Right ventricle myocardium superior (tissue), 1 donor: ENCODE measurements around the gene SIK3. TPM values are rescaled to one million over a fixed set of nuclear protein-coding genes. Genes with fewer than 3 reads are reported as not detected.
"Not testable (repeated sequence)": the region's sequence is repeated elsewhere in the genome, so short reads cannot be mapped to it uniquely, and the experiment has no call there.

Source experiments
- ATAC-seq: fragments of 200-7000 bp; cut with Tn5 transposase; one replicate; pipeline ENCODE4 v1.9.1; 2020; ENCODE audit warnings: mild to moderate bottlenecking; ENCODE audit not compliant: poor library complexity
- DNase-seq: peaks from one replicate; pipeline ENCODE4 v3.0.0-alpha.2; 2020
- intact Hi-C: fragments of 100-400 bp; cut with DNase I; formaldehyde crosslinking; loops from one replicate; pipeline ENCODE4 v1.11.2; 2022
- total RNA-seq: library from RNA; stranded (reverse); fragmentation: NEBNext Ultra II Directional; extraction: Animal tissue kit (Norgen Biotek cat#: 25700); gene quantifications from one replicate; pipeline ENCODE4 v1.2.1, GENCODE V29; 2021
- donor health status: DM: no; HTN: yes; CAD: no; lungs with severe emphysema.

The SIK3 gene
- total RNA-seq, 1 donor from 2014 or later = 30.6 TPM

GRCh38 chr11:116849486-116849885 lies 248.7 kb downstream of the SIK3 start:
- no peak for ATAC-seq
- DNase-seq = no peak
- intact Hi-C loops = no loop called here

- DNase-seq (no peak), ATAC-seq (no peak)
- intact Hi-C loops = no loop called here
Measured at GRCh38 chr11:116849060-116849459, 249.2 kb downstream of the SIK3 start.

- ATAC-seq = no peak
- DNase-seq = no peak
- intact Hi-C loops = no loop called here
Measured at GRCh38 chr11:116847612-116848011, 250.6 kb downstream of the SIK3 start.

- ATAC-seq = no peak
- intact Hi-C loops = no loop called here
- DNase-seq = no peak
Measured at GRCh38 chr11:116844722-116845121, 253.5 kb downstream of the SIK3 start.

GRCh38 chr11:116843661-116844060 lies 254.6 kb downstream of the SIK3 start:
- intact Hi-C loops = no loop called here
- ATAC-seq (no peak), DNase-seq (no peak)

- DNase-seq (no peak), ATAC-seq (no peak)
- intact Hi-C loops = no loop called here
Measured at GRCh38 chr11:116842909-116843308, 255.3 kb downstream of the SIK3 start.

GRCh38 chr11:116842117-116842516 lies 256.1 kb downstream of the SIK3 start:
- intact Hi-C loops = no loop called here
- no peak for ATAC-seq

GRCh38 chr11:116840746-116841296 lies 257.4 kb downstream of the SIK3 start:
- intact Hi-C loops = no loop called here
- ATAC-seq (no peak), DNase-seq (no peak)

More at GRCh38 chr11:116842117-116842516, 256.1 kb downstream of the SIK3 start:
- no peak for DNase-seq

- DNase-seq (no peak), ATAC-seq (no peak)
- intact Hi-C loops = no loop called here
Measured at GRCh38 chr11:116840224-116840745, 257.9 kb downstream of the SIK3 start.

GRCh38 chr11:116838321-116839084 lies 259.7 kb downstream of the SIK3 start:
- ATAC-seq (no peak), DNase-seq (no peak)
- intact Hi-C loops = no loop called here

- intact Hi-C loops = no loop called here
- DNase-seq (no peak), ATAC-seq (no peak)
Measured at GRCh38 chr11:116837231-116838091, 260.8 kb downstream of the SIK3 start, which contains the start of gene APOA1. Gene APOA1 (minus strand): TSS chr11:116837622. CDS start chr11:116837387, 235 bp downstream.

GRCh38 chr11:116836632-116836991 lies 261.6 kb downstream of the SIK3 start:
- no peak for ATAC-seq
- no peak for DNase-seq
- intact Hi-C loops = no loop called here

GRCh38 chr11:116835791-116836631 lies 262.2 kb downstream of the SIK3 start:
- ATAC-seq (peak; percentile 91), DNase-seq (peak; percentile 96)
- intact Hi-C loops = no loop called here

- ATAC-seq = peak; percentile 52
- intact Hi-C loops = no loop called here
- no peak for DNase-seq
Measured at GRCh38 chr11:116835042-116835772, 263.0 kb downstream of the SIK3 start.

- intact Hi-C loops, ATAC-seq, DNase-seq: not testable (repeated sequence)
Measured at GRCh38 chr11:116834535-116835041, 263.6 kb downstream of the SIK3 start.

- no peak for DNase-seq
- intact Hi-C loops = no loop called here
- ATAC-seq = no peak
Measured at GRCh38 chr11:116833816-116834534, 264.3 kb downstream of the SIK3 start.

GRCh38 chr11:116833491-116833815 lies 264.8 kb downstream of the SIK3 start:
- ATAC-seq (no peak), DNase-seq (no peak)
- intact Hi-C loops = no loop called here
